Measurements from ENCODE around the gene NFATC2IP.

DNA sequence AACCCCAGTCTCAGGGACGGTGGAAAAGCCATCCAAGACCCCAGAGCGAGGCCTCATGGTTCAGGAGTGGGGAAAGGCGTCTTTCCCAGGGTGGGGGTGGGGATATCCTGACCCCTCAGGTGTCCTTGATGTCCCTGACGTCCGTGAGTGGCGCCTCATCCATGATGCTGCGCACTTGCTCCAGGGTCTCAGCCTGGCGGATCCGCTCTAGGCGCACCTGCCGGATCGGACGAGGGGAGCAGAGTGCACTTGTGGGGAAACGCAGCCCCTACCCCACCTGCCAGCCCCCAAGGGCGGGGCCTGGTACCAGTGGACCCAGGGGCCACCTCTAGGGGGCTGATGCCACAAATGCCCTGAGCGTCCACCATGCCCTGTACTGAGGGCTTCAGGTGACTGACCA, 45.9 kb upstream of the NFATC2IP start:
- TF ChIP-seq POLR2A (IDR thresholded peaks at IDR 0.05; ENCODE audit: low read depth, low read length) = no peak
- TF ChIP-seq POLR2AphosphoS5 (IDR thresholded peaks at IDR 0.05; ENCODE audit: low read depth, low read length) = no peak
- TF ChIP-seq TAF1 (IDR thresholded peaks at IDR 0.05; ENCODE audit: borderline replicate concordance, low read depth, low read length) = no peak
